Hematopoietic multipotent progenitor cell treated with erythropoietin and hydrocortisone succinate and interleukin-3 and kit ligand, for 6 days (in vitro differentiated cells): ENCODE results near the gene NUP98.
A peak's percentile ranks its signal among the peaks of the same experiment; 100 is the strongest.
"Not testable (repeated sequence)": the region's sequence is repeated elsewhere in the genome, so short reads cannot be mapped to it uniquely, and the experiment has no call there.

ENCODE experiments used
- DNase-seq: peaks from one replicate; pipeline ENCODE4 v3.0.0-alpha.2; 2015

The NUP98 gene

GRCh38 chr11:3796346-3796745 lies 1.0 kb downstream of the NUP98 start:
- no peak for DNase-seq

- DNase-seq, result no peak
Observed at GRCh38 chr11:3796002-3796311, 1.4 kb downstream of the NUP98 start.

- DNase-seq, result no peak
Observed at GRCh38 chr11:3795131-3796001, 2.0 kb downstream of the NUP98 start.

DNA sequence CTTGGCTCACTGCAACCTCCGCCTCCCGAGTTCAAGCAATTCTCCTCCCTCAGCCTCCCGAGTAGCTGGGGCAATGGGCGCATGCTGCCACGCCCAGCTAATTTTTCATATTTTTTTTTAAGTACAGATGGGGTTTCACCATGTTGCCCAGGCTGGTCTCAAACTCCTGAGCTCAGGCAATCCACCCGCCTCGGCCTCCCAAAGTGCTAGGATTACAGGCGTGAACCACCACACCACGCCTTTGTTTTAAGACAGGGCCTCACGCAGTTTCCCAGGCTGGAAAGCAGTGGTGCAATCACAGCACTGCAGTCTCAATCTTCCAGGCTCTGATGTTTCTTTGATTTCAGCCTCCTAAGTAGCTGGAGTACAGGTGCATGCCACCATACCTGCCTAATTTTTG lies 3.0 kb downstream of the NUP98 start:
- not testable (repeated sequence) for DNase-seq

DNA sequence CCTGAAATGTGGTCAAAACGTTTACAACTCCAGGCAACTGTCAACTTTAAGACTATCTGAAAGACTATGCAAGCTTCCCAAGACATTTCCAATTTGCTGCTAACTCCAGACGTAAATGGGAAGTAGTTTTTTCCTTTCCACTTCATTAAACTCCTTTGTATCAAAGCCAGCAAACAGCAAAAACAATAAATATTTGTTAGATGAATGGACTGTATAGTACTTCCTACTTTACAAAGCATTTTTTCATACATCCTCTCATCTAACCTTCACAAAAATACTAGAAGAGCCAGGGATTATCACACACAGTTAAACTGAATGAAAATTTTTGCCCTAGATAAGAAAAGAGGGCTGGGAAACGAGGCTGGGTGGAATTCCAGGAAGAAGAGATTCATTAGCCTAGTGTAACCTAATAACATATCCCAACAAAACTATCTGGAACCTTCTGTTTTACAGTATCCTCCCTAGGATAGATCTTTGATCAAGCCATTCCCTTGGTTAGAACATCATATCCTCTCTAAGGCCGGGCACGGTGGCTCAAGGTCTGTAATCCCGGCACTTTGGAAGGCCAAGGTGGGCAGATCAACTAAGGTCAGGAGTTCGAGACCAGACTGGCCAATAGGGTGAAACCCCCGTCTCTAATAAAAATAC lies 10.4 kb downstream of the NUP98 start:
- no peak for DNase-seq

DNA sequence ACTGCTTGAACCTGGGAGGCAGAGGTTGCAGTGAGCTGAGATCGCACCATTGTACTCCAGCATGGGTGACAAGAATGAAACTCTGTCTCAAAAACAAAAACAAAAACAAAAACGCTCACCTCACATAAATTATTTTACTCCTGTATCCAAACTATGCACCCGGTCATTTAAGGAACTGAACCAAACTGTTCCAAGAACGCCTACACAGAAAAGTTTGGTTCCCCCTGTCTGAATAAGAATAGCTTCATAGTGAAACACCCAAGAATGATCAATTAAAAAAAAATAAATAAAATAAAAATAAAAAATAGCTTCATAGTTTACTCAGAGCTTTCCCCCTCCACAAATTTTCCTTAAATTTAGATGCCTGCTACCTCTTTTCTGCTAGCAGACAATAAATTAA lies 13.7 kb downstream of the NUP98 start:
- DNase-seq, result no peak

DNA sequence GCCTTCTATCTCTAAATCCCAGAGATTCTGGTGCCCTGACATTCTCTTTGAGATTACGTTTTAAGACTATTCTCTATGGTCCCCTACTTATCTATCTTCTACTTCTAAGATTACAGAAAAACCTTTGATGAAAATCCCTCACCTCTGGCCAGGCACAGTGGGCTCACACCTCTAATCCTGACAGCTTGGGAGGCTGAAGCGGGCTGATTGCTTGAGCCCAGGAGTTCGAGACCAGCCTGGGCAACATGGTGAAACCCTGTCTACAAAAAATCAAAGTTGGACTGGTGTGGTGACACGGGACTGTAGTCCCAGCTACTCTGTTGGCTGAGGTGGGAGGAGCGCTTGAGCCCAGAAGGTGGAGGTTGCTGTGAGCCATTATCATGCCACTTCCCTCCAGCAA lies 14.4 kb downstream of the NUP98 start:
- no peak for DNase-seq

DNA sequence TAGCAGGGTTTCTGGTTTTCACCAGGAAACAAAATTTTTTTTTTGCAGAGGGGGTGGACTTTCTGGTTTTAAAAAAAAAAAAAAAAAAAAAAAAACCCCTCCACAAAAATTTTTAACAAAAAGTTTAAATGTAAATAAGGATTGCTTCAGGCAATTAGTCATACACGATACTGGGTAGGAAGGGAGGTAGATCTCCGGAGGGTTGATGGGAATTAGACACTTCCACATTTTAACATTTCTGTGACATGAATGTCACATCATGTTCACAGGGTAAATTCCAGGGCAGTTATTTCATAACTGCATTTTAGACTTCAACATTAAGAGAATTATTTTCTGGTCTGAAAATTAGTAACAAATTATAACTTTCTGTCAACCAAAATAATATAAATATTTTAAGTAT lies 15.9 kb downstream of the NUP98 start:
- DNase-seq, result peak; percentile 42

GRCh38 chr11:3775736-3776406 lies 21.5 kb downstream of the NUP98 start:
- no peak for DNase-seq

DNA sequence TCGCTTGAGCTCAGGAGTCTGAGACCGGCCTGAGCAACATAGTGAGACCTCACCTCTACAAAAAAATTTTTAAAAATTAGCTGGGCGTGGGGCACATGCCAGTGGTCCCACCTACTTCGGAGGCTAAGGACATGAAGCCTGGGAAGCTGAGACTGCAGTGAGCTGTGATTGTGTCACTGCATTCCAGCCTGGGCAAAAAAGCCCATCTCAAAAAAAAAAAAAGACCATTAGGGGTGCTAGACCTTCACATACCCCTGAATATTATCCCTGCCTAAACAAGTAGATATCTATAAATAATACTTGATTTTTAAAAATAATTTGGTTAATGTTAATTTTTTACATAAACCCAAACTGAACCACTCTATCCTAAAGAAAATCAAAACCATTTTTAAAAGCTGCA lies 24.2 kb downstream of the NUP98 start:
- DNase-seq, result no peak

DNA sequence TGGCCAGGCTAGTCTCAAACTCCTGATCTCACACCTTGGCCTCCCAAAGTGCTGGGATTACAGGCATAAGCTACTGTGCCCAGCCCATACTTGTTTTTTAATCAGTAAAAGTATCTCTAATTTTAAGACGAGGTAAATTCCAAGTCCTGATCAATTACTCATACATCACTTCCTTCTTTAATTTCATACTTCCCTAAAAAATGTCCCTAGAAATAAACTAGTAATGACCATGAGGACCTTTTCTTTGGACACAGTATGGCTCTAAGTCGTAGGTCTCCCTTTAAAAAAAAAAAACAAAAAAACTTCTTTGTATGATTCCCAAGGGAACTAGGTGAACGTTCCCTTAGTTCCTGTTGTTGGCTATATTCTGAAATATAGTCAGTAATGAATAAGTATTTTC lies 29.8 kb downstream of the NUP98 start:
- DNase-seq, result no peak

GRCh38 chr11:3766836-3767235 lies 30.5 kb downstream of the NUP98 start:
- DNase-seq, result not testable (repeated sequence)

DNA sequence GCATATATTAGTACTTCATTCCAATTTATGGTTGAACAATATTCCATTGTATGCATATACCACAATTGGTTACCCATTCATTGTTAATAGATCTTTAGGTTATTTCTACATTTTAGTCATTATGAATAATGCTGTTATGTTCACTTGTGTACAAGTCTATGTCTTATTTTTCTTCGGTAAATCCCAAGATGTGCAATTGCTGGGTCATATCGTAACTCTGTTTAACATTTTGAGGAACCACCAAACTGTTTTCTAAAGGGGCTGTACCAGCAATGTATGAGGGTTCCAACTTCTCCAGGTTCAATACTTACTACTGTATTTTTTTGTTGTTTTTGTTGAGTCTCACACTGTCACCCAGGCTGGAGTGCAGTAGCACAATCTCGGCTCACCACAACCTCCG lies 33.1 kb downstream of the NUP98 start:
- DNase-seq, result no peak

DNA sequence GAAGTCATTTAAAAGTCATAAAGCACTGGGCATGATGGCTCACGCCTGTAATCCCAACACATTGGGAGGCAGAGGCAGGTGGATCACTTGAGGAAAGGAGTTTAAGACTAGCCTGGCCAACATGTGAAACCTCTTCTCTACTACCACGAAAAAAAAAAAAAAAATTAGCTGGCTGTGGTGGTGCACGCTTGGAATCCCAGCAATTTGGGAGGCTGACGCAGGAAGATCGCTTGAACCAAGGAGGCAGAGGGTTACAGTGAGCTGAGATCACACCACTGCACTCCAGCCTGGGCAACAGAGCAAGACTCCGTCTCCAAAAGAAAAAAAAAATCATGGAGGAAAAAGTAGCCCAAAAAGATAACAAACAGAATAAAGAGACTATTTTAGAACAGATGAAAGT lies 42.2 kb downstream of the NUP98 start:
- DNase-seq, result no peak

DNA sequence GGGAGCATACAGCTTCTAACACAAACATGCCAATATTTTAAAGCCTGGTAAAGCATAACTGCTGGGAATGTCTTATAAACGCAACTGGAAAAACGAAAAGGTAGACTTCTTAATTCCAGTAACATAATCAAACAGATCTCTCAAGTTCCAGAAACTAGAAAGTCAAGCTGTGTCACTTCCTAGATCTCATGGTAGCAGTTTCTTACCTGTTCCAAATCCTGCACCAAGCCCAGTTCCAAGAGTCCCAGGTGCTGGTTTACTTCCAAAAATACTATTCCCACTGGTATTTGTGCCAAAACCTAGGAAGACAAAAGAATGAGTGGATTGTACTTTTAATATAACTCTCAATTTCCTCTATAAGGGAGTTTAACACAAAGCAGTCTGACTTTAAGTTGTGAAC lies 44.2 kb downstream of the NUP98 start:
- DNase-seq, result no peak

DNA sequence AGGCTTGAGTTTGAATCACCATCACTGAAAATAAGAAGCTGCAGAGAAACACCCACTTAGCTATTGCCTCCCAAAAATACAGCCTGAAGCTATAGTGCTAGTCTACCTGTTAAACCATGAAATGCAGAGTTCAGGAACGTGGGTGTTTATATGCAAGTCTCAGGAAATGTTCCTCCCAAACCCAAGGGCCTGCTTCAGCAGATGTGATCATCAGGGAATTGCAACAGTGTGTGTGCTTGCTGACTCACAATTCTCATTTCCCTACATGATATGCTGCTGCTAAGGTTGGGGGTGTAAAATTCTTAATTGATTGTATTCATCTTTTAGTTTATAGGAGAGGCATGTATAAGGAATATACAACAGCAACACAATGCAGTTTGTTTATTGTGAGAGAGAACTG lies 49.6 kb downstream of the NUP98 start:
- no peak for DNase-seq

DNA sequence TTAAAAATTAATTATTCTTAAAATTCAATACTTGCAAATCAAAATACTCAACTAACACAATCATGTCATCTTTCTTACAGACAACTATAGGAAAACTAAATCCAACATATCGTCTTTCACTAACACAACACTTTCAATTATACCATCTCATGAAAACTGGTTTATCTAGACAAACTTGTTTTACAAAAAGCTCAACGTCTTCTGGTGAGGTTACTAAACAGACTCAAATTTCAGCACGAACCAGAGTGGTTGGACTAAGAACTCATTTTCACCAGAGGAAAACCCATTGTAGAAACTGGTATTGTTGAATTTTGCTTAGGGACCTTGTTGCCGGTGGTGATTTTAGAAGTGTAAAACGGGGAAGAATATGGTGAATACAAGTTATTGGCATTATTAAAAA lies 52.2 kb downstream of the NUP98 start:
- DNase-seq, result no peak

- no peak for DNase-seq
Observed at GRCh38 chr11:3738723-3739122, 58.6 kb downstream of the NUP98 start.

GRCh38 chr11:3738241-3738640 lies 59.1 kb downstream of the NUP98 start:
- DNase-seq, result no peak

DNA sequence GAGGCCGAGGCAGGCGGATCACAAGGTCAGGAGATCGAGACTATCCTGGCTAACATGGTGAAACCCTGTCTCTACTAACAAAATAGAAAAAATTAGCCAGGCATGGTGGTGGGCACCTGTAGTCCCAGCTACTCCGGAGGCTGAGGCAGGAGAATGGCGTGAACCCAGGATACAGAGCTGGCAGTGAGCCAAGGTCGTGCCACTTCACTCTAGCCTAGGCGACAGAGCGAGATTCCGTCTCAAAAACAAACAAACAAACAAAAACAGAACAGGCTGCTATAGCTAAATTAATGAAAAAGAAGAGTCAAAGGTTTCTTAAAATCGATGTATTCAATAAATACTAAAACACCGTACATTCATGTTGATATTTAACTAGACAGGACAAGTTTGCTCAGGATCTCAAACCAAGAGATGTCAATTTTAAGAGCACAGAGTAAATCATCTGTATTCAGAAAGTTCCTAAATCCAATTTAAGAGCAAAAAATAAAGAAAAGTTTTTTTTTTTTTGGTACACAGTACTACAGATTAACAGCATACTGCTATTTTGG lies 59.9 kb downstream of the NUP98 start:
- no peak for DNase-seq

- no peak for DNase-seq
Observed at GRCh38 chr11:3736816-3737215, 60.5 kb downstream of the NUP98 start.

GRCh38 chr11:3735827-3736226 lies 61.5 kb downstream of the NUP98 start:
- no peak for DNase-seq

DNA sequence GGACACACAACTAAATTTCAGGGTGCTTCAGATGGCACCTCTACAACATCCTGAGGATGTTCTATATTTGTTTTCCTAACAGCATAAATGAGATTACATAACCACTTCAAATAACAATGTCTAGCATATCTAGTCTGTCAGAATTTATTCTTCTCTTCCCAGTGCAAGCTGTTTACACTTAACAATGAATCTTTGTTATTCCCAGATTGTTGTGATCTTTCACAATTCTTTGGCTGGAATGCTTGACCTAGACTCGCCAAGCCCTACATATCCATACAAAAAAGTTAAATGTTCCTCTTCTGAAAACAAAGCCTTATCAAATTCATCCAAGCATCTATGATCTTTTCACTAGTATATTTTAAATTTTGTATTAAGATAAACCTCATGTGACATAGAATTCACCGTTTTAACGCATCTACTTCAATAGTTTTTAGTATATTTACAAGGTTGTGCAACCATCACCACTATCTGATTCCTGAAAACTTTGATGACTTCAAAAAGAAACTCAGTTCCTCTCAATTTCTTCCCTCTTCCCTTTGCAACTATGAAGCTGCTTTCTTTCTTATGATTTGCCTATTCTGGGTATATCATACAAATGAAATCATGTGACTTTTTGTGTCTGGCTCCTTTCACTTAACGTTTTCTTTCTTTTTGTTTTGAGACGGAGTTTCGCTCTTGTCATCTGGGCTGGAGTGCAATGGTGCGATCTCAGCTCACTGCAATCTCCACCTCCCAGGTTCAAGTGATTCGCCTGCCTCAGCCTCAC lies 64.5 kb downstream of the NUP98 start:
- no peak for DNase-seq
